ENCODE data around the gene CDCA3. TPM values are rescaled to one million over a fixed set of nuclear protein-coding genes. Genes with fewer than 3 reads are reported as not detected.
A peak's percentile ranks its signal among the peaks of the same experiment; 100 is the strongest.
"Not testable (repeated sequence)": the region's sequence is repeated elsewhere in the genome, so short reads cannot be mapped to it uniquely, and the experiment has no call there.

CDCA3 gene
- total RNA-seq, 1 donor from 2014 or later: 1.3 TPM

DNA sequence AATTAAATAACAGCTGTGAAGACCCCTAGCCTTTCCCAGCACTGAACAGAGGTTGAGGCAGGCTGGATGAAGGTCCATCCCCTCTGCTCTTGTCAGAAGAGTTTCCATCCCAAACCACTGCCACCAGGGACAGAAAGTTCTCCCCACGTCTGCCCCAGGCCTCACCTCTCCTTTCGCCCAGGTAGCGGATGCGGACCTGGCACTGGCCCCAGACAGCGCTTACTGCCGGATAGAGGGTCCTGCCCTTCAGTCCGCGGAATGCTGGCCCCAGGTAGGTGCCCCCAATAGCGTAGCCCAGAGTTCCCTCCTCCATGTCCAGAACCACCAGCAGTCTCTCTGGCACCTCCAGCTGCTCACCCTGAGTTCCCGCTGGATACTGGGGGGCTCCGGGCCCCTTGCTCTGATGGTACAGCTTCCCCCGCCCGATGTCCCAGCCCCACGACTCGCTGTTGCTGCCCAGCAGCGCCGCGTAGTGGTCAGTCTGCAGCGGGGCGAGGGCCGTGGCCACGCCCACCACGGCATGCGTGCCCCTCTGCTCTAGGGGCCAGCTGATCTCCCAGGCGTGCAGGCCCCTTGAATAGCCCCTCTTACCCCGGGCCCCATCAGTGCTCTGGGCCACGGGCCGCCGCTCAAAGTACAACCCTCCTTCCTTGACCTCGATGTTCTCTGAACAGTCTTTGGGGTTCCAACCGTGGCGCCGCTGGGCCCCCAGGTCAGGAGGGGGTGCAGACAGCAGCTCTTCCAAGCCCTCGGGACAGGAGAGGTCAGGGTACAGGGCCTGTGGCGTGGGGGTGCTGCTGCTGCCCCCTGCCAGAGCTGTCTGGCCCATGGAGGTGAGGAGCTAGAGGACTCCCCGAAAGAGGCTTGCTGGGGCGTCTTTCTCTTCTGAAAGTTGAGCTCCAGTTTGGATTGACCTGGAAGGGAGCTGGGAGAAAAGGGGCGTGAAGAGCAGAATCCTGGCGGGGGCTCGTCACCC lies 21.3 kb upstream of the CDCA3 start:
- DNase-seq (ENCODE audit: low read depth): peak; percentile 39

DNA sequence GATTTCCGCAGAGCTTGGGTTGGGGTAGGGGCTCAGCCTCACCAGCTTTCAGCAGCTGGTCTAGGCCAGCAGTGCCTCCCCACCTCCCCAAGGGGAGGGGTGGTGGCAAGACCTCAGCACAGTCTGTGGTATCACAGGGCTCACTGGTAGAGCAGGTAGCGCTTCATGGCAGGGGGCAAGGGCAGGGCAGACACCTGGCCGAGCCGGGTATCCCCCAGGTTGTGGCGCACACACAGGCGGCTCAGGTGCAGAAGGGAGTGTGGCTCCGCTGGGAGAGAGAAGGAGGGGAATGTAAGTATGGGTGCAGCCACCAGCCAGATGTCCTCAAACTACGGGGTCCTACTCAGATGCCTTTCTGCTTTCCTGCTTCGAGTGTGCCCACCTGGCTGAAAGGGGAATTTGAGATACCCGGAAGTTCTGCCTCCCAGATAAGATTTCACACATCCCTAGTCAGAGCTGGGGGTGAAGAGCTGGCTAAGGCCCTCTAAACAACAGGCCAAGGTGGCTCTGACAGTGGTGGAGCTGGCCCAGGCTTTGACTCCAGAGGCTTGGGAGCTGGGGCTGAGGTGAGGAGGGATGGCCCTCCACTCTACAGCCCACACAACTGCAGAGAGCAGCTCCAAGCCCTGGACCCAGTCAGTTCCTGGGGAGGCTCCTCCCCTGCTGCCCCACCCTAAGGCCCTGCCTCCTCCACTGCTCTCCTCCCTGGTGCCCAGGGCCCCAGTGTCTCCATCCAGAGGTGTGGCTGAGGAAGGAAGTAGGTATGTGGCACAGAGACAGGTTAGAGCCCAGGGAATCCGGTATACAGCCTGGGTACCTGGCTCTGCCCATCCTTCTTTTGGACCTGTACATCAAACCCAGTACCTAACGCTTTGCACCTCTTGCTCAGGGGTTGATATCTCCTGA lies 20.2 kb upstream of the CDCA3 start:
- peak; percentile 29 for DNase-seq (ENCODE audit: low read depth)

DNA sequence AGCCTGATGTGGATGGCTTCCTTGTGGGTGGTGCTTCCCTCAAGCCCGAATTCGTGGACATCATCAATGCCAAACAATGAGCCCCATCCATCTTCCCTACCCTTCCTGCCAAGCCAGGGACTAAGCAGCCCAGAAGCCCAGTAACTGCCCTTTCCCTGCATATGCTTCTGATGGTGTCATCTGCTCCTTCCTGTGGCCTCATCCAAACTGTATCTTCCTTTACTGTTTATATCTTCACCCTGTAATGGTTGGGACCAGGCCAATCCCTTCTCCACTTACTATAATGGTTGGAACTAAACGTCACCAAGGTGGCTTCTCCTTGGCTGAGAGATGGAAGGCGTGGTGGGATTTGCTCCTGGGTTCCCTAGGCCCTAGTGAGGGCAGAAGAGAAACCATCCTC lies 19.2 kb upstream of the CDCA3 start:
- not testable (repeated sequence) for DNase-seq (ENCODE audit: low read depth)

DNA sequence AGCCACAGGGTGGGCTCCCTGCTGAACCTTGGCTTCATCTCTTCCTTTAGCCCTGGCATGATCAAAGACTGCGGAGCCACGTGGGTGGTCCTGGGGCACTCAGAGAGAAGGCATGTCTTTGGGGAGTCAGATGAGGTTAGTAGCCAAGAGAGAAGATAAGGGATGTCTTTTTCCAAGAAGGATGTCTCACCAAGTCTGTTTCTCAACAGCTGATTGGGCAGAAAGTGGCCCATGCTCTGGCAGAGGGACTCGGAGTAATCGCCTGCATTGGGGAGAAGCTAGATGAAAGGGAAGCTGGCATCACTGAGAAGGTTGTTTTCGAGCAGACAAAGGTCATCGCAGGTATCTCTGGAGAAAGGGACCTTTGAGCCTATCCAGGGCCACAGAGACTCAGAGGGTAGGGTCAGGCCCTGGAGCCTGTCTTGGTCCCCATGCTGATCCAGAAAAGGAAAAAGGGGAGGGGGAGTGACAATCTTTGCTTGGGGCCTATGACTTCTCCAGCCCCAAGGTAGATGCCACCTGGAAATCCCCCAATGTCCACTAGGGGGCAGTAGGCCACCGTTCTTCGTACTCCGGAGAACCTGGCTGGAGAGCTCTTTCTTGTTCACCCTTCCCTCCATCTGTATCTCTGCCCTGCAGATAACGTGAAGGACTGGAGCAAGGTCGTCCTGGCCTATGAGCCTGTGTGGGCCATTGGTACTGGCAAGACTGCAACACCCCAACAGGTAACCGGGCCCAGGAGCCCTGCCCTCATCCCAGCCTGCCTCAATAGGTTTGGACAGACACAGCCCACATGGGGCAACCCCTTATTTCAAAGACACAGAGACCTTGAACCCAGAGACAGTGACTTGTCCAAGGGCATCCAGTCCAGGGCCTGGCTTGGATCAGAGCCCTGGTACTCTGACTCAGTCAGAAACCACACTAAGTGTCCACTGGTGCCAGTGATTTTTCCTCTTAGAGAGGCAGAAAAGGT lies 18.2 kb upstream of the CDCA3 start:
- peak; percentile 65 for DNase-seq (ENCODE audit: low read depth)

DNA sequence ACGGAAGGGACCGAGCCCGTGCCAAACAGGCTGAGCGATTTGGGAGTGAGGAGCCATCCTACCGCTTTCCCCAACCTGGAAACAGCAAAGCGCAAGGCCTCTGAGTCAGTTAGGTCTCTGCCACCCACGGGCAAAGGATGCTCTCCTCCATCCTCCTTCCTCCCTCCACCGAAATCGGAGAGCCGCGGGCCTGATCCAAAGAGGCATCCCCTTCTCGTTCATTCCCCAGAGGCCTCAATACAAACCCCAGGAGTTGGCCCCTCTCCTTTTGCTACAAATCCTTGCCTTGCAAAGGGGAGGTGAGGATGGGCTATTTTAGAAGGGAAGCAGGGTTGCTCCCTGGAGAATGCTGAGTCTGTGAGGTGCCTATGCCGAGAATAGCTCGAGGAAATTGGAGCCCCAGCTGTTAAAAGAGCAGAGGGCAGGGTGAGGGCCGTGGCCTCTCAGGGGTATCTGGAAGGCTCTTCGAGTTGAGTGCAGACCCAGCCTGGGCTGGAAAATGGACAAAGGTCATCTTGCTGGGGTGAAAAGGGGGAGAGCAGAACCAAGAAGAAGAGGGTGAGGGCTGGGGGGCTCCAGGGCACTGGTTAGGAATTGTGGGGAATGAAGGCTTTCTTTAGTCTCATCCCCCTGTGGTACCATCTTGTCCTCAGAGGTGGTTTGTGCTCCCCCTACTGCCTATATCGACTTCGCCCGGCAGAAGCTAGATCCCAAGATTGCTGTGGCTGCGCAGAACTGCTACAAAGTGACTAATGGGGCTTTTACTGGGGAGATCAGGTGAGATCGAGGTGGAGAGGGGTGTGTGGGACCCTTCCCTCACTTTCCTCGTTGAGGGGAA lies 17.3 kb upstream of the CDCA3 start:
- no peak for DNase-seq (ENCODE audit: low read depth)

DNA sequence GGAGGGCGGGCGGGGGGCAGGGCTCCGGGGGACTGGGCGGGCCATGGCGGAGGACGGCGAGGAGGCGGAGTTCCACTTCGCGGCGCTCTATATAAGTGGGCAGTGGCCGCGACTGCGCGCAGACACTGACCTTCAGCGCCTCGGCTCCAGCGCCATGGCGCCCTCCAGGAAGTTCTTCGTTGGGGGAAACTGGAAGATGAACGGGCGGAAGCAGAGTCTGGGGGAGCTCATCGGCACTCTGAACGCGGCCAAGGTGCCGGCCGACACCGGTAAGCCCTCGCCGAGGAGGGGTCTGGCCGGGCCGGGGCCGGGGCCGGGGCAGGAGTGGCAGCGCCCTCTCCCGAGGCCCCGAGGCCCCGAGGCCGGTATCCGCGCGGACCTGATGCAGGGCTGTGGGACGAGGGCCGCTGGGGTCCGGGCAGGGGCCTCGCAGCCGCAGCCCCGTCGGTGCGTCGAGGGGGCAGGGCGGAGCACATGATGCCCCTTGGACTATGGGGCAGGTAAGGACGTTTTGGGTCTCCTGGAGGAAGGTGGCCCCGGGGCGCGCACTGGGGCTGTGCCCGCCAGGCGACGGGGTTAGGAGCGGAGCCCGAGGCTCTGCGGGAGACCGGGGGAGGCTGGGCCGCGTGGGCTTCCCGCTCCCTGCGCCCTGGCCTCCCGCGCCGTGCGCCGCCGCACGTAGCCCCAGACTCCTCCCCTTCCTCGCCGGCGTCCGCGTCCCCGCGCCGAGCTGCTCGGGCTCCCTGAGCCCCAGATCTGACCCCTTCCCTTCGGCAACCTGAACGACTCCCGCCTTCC lies 16.5 kb upstream of the CDCA3 start, which contains the start of gene TPI1:
Gene TPI1 (plus strand): TSS at position 119 of the 798 bp plus-strand sequence. CDS start 36 bp downstream, at position 155.
- peak; percentile 34 for DNase-seq (ENCODE audit: low read depth)

DNA sequence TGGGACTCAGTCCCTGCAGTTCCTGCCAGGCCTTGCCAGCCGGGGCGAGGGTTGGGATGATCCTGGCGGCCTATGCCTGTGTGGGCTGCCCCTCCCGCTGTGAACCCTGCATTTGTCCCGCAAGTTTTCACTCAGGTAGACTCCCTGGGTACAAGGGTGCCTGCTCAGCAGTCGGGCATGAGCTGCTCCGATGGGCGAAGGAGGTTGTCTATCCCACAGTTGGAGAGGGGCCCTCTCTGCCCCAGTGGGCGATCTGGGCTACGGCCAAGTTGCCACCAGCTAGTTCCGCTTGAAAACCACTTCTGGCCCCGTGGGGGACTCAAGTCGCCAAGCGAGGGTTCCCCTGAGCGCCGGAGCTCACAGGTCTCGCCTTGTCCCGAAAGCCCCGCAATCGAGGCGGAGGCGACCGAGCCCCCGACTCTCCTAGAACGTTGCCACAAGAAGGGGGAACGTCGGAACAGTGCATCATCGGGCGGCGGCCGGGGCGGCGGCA lies 15.9 kb upstream of the CDCA3 start:
- no peak for DNase-seq (ENCODE audit: low read depth)

DNA sequence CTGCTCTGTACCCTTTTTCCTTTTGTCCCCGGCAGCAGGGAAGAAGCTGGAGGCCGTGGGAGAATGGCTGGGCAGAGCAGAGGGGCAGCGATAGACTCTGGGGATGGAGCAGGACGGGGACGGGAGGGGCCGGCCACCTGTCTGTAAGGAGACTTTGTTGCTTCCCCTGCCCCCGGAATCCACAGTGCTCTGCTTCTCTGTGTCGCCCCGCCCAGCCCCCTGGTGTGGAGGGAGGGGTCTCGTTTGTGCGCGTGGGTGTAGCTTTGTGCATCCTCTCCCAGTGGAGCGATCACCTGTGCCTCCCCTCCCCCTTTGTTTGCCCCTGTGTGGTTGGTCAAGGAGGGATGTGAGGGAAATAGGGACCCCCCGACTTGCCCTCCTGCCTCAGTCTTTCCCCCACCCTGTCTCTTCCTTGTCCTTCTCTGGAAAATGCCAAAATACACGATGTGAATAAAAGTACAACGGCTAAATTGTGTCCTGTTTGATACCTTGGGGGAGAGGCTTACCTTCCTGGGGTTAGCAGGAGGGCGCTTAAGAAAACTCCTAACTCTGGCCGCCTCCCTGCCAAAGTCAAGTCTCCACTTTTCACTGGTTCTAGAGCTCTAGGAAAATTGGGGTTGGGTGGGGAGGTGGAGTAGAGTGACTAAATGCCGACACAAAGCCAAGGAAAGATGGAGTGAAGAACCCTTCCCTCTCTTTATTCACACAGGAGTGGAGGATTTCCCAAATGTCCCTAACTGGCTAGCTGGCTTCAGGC lies 15.3 kb upstream of the CDCA3 start:
- DNase-seq (ENCODE audit: low read depth): no peak

DNA sequence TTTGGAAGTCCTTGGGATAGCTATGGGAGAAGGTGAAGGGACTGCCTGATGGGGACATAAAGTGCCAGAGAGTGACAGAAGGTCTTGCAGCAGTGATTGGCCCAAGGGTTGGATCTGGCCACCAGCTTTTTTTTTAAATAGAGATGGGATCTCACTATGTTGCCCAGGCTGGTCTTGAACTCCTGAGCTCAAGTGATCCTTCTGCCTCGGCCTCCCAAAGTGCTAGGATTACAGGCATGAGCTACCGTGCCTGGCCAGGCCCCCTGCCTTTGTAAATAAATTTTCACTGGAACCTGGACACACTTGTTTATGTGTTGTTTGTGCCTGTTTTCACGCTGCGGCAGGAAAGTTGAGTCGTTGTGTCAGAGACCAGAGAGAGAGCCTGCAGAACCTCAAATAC lies 14.2 kb upstream of the CDCA3 start:
- not testable (repeated sequence) for DNase-seq (ENCODE audit: low read depth)

DNA sequence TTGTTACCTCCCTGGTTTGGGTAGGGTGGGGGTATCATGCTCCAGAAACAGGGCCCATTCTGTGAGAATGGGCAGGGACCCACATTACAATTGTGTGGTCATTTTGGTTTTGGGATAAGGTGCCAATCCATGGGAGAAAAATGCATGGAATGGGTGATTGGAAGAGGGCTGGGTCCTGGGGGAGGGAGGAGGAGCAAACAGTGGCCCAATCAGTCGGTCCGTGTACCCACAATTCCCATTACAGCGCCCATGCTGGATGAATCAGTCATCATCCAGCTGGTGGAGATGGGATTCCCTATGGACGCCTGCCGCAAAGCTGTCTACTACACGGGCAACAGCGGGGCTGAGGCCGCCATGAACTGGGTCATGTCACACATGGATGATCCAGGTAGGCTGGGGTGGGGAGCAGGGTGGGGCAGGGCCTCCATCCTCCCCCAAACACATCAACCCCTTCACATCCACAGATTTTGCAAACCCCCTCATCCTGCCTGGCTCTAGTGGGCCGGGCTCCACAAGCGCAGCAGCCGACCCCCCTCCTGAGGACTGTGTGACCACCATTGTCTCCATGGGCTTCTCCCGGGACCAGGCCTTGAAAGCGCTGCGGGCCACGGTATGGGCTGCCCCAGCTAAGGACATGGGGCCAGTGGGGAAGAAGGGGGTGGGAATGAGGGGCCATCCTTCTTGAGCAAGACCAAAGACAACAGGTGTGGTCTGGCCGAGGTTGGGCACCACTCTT lies 12.7 kb upstream of the CDCA3 start:
- no peak for DNase-seq (ENCODE audit: low read depth)

DNA sequence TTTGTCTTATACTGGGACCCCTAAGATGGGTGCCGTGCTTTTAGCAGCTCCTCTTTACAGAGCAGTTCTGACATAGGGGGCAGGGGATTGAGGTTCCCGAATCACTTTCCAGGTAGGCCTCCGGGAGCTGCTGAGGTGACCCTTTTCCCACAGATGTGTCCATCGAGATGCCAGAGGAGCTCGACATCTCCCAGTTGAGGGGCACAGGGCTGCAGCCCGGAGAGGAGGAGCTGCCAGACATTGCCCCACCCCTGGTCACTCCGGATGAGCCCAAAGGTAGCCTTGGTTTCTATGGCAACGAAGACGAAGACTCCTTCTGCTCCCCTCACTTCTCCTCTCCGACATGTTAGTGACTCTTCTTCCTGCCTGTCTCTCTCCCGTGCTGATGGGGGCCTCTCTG lies 11.9 kb upstream of the CDCA3 start:
- no peak for DNase-seq (ENCODE audit: low read depth)

DNA sequence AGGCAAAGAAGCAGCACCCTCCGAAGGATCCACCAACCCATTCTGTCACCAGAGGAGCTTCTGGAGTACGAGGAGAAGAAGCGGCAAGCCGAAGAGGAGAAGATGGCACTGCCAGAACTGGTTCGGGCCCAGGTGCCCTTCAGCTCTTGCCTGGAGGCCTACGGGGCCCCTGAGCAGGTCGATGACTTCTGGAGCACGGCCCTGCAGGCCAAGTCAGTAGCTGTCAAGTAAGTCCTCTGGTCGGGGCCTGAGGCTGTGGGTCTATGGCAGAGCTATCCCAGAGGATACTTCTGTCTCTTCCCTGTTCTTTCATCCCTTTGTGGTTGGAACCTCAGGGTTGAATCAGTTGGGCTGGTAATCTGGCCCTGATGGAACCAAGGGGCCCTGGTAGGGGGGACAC lies 10.3 kb upstream of the CDCA3 start:
- DNase-seq (ENCODE audit: low read depth): no peak

DNA sequence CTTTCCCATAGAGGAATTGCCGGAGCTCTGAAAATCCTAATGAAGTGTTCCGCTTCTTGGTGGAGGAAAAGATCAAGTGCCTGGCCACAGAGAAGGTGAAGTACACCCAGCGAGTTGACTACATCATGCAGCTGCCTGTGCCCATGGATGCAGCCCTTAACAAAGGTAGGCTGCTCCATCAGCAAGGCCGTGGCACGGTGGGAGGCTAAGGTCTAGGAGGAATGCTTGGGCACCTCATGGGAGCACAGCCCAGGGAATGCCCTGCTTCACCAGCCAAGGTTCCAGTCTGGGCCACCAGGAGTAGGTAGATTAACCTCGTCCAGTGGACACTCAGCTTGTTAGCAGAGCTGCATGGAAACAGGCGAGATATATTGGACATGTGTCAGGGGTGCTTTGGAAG lies 9.9 kb upstream of the CDCA3 start:
- DNase-seq (ENCODE audit: low read depth): no peak

DNA sequence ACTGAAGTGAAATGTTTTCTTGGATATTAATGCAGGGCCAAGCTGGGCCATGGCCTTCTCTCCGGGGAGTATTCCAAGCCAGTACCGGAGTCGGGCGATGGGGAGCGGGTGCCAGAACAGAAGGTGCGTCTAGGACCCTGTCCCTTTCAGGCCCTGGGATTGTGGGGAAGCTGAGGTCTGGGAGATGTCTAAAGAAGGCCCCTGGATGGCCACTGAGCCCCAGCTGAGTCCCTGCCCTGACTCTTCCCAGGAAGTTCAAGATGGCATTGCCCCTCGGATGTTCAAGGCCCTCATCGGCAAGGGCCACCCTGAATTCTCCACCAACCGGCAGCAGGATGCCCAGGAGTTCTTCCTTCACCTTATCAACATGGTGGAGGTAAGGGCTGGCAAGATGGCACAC lies 9.0 kb upstream of the CDCA3 start:
- DNase-seq (ENCODE audit: low read depth): no peak

DNA sequence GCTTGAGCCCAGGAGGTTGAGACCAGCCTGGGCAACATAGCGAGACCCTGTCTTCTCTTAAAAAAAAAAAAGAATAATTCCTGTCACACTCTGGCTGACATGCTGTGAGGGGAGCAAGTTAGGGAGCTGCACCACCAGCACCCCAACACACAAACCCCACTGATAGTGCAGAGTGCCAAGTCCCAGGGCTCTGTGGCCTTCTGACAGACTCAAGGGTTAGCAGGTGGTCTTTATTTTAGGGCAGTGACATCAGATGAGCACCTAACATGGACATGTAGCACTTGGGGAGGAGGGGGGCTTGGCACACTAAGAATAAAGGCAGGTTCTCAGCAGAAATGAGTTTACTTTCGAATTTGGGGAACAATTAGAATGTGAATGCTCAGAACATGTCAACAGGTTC lies 7.7 kb upstream of the CDCA3 start:
- DNase-seq (ENCODE audit: low read depth): no peak

DNA sequence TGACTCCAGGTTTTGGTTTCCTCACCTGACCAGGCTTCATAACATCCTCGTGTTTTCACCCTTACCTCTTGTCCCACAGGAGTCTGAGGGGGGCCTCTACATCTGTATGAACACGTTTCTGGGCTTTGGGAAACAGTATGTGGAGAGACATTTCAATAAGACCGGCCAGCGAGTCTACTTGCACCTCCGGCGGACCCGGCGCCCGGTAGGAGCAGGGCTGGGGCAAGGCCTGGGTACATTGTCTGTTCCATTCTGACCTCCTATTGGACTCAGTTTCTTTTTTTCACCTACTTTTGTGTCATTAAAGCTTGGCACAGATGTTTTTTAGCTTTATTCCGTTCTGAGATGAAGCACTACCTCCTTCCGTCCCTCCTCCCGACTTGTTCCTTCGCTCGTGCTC lies 4.2 kb upstream of the CDCA3 start:
- no peak for DNase-seq (ENCODE audit: low read depth)

DNA sequence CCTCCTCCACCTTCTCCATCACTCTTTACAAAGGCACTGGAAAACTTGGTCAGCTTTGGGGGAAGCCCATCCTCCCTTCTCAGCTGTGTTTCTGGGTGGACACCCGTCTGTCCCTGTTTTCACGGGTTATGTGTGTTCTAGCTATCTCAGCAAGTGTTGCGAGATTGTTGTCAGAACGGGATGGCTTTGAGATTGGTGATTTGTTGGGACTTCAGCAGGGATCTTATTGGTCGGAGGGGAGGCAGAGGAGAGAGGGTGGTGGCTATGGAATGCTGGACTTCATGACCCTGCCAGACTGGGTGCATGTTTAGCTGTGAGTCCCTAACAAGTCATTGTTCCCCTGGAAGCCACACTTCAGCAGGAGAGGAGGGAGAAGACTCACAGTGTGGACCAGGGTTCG lies 3.0 kb upstream of the CDCA3 start:
- DNase-seq (ENCODE audit: low read depth): no peak

DNA sequence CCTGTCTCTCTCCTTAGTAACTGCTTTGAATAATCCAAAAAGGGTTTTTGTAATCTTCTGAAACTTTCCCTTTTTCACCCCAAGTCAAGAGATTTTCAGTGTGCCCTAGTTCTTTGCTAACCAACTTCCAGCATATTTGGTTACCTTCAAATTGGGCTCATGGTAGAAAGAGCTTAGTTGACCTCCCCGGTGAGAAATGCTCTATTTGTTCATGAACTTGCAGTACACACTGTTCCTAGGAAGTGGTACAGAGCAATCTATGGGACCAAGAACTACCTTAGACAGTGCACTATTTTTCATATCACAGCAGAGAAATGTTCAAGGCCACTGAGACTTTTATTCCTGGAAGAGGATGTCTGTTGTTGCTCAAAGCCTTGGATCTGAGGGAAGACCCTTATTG lies 2.5 kb upstream of the CDCA3 start:
- DNase-seq (ENCODE audit: low read depth): no peak
